ENCODE measurements around the gene EEF2. TPM values are rescaled to one million over a fixed set of nuclear protein-coding genes. Genes with fewer than 3 reads are reported as not detected.

Gene EEF2
- total and polyA plus RNA-seq, 2 of the 4 experiments (the other 2 are of a cell fraction), result 1,505 to 2,161 TPM

DNA sequence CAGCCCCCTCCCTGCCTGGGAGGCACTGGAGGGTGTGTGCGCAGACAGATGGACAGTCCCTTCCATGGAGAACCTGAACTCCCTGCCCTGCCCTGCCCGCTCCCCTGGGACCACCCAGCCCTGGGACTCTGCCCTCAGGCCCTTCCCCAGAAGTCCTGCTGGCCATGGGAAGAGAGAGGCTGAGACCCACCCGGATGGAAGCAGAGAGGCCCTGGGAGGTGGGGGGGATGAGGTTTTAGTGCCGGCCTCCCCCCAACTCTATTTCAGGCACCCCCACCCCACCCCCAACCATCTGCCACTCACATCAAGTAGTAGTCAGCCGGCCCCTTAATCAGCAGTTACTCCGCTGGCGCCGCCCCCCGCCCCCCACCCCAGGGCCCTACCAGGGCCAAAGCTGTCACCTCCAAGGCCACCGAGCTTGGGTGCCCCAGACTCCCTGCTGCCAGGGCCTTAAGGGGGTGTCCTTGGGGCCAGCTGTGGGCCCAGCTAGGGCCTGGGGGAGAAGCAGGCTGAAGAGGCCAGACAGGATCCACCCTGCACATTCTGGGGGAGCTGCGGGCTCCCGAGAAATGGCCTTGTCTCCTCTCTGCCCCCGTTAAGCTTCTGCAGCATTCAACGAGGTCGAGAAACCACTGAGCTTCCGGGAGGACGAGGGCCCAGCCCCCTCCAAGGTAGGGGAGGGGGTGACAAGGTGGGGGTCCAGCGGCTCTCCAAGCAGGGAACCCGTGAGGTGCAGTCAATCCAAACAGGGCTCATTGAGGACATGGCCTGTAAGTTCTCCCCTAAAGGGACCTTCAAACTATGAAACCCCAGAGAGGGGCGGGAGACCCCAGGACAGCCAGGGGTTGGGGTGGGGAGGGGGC is 35.0 kb downstream of the EEF2 start (continued):
- TF ChIP-seq MAZ (IDR thresholded peaks at IDR 0.05; ENCODE audit: borderline replicate concordance, low read depth, low read length), result no peak

DNA sequence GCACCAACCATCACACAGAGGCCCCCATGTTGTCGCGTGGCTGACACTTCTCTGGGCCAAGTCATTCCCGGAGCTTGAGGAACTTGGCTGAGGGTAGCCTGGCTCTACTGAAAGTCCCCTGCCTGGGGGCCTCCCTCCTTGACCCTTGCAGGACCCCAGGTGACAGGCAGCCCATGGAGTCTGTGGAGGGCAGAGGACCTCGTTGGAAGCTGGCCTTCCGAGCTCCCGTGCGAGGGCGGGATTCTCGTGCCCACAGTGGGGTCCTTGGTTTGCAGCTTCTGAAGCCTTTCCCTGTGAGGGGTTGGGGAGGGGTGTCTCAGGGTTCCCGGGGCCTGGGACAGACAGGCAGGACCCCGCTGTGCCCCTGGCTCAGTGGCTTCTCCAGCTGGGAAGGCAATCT is 36.0 kb downstream of the EEF2 start:
- Histone ChIP-seq H3K36me3 (ENCODE audit: control insufficient read depth, insufficient read depth, low read length) (no peaks in the 10 kb centered on the region), H3K23ac (ENCODE audit: low read depth, low read length) (no peak overlapping the region), H4K20me1 (ENCODE audit: insufficient read depth, low read length) (peaks cover 29% of the 10 kb centered on the region), H3K4ac (ENCODE audit: low read depth, low read length) (no peak overlapping the region), H4K91ac (ENCODE audit: insufficient read depth, low read depth, low read length) (no peak overlapping the region), H3K9ac (ENCODE audit: low read depth, low read length) (no peak overlapping the region), H3K27ac (ENCODE audit: insufficient read depth, low read length) (no peak overlapping the region), H3K9me3 (ENCODE audit: control insufficient read depth, insufficient read depth, low read length) (no peaks in the 10 kb centered on the region), H3K56ac (ENCODE audit: extremely low read depth, insufficient read depth, low read length) (no peak overlapping the region), H2BK20ac (ENCODE audit: low read depth, low read length) (no peak overlapping the region), H3K4me1 (ENCODE audit: control insufficient read depth, insufficient read depth, low read length) (peaks cover 7% of the 10 kb centered on the region), H3K4me2 (ENCODE audit: low read depth, low read length) (no peak overlapping the region), H2AK5ac (ENCODE audit: low read depth, low read length) (no peak overlapping the region), H2AK9ac (replicated peaks; ENCODE audit: low read depth, low read length, poor library complexity) (no peak overlapping the region), H4K8ac (ENCODE audit: low read depth in 2 of 2, low read length in 2 of 2) (no peak overlapping the region), H3K9me1 (ENCODE audit: insufficient read depth, low read length) (0 out of 2 replicates have a peak, but pooled peaks cover 4% of the 10 kb centered on the region), H2BK120ac (ENCODE audit: low read depth, low read length) (no peak overlapping the region), H4K5ac (ENCODE audit: low read depth, low read length) (no peak overlapping the region), H3K79me1 (ENCODE audit: low read depth in 1 of 2, low read length in 2 of 2) (peaks cover 4 to 16% of the 10 kb centered on the region in 2 experiments; a peak in 3 of 4 replicates), H2BK5ac (ENCODE audit: low read depth, low read length, poor library complexity, severe bottlenecking) (no peak overlapping the region), H3K27me3 (ENCODE audit: control insufficient read depth, insufficient read depth, low read length) (no peaks in the 10 kb centered on the region), H2BK15ac (ENCODE audit: low read depth, low read length) (no peak overlapping the region), H2AFZ (replicated peaks; ENCODE audit: low read length, poor library complexity) (no peak overlapping the region), H3K4me3 (ENCODE audit: insufficient read depth, low read depth, low read length) (no peak overlapping the region), H3K14ac (replicated peaks; ENCODE audit: low read depth, low read length) (no peak overlapping the region), H3K18ac (ENCODE audit: low read depth, low read length) (no peak overlapping the region)
- POLR2A ChIA-PET (ENCODE audit: unreplicated experiment), result no interaction called here
- 58% methylated on average over 2 of the region's 11 CpGs; no CpG with 5 or more reads in 1 of the 2 experiments for WGBS, 2 experiments (ENCODE audit: extremely low coverage in 2 of 2, insufficient read length in 1 of 2)
- in situ Hi-C loops (cut with MboI; ENCODE audit: low sequenced_read_pairs) (no loop called here), dilution Hi-C loops (cut with HindIII; ENCODE audit: low sequenced_read_pairs, unreplicated experiment) (no loop called here), intact Hi-C loops (cut with micrococcal nuclease) (no loop called here)
- no peak for TF ChIP-seq FOS (IDR thresholded peaks at IDR 0.05; ENCODE audit: low read depth, low read length)
- no peak for TF ChIP-seq MAFK (IDR thresholded peaks at IDR 0.05; ENCODE audit: low read depth, low read length)
- TF ChIP-seq, protein P1, sequence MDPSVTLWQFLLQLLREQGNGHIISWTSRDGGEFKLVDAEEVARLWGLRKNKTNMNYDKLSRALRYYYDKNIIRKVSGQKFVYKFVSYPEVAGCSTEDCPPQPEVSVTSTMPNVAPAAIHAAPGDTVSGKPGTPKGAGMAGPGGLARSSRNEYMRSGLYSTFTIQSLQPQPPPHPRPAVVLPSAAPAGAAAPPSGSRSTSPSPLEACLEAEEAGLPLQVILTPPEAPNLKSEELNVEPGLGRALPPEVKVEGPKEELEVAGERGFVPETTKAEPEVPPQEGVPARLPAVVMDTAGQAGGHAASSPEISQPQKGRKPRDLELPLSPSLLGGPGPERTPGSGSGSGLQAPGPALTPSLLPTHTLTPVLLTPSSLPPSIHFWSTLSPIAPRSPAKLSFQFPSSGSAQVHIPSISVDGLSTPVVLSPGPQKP (IDR thresholded peaks at IDR 0.05; ENCODE audit: borderline replicate concordance, low read depth, low read length), result no peak
- TF ChIP-seq BHLHE40 (IDR thresholded peaks at IDR 0.05; ENCODE audit: low read depth, low read length), result no peak
- no peak for TF ChIP-seq POLR2A (IDR thresholded peaks at IDR 0.05; ENCODE audit: low read depth, low read length)
- no peak for TF ChIP-seq CHD1 (IDR thresholded peaks at IDR 0.05; ENCODE audit: low read depth, low read length)
- TF ChIP-seq RFX5 (IDR thresholded peaks at IDR 0.05; ENCODE audit: low read depth, low read length), result no peak
- TF ChIP-seq SMC3 (IDR thresholded peaks at IDR 0.05; ENCODE audit: low read depth, low read length), result no peak
- TF ChIP-seq RCOR1 (IDR thresholded peaks at IDR 0.05; ENCODE audit: insufficient replicate concordance, low read length), result no peak
- no peak for TF ChIP-seq RAD21 (IDR thresholded peaks at IDR 0.05; ENCODE audit: low read length)
- TF ChIP-seq USF2 (IDR thresholded peaks at IDR 0.05; ENCODE audit: low read depth, low read length), result no peak
- BruUV-seq (replicated peaks), result no TSS peak
- CTCF ChIA-PET, result no interaction called here
- no peak for DNase-seq
- no peak for ATAC-seq (ENCODE audit: low read depth)
